Esophagus muscularis mucosa (tissue), 4 donors: ENCODE data around the gene ATP9A. TPM values are rescaled to one million over a fixed set of nuclear protein-coding genes. Genes with fewer than 3 reads are reported as not detected.
A peak's percentile ranks its signal among the peaks of the same experiment; 100 is the strongest.

Source experiments
- DNase-seq: peaks from one replicate; pipeline ENCODE4 v3.0.0-alpha.2; 2017; ENCODE audit errors: extremely low spot score
- H3K27ac ChIP-seq, 4 donors: fragments of 200-600 bp; sonication (generic); replicated peaks in 1 of 4; 1 replicate in 3 of 4; 2 replicates in 1 of 4; pipeline ENCODE4 v1.5.1; 2016 to 2019; ENCODE audit warnings: mild to moderate bottlenecking in 1 of 4
- H3K27me3 ChIP-seq, 4 donors: fragments of 200-600 bp; sonication (generic); one replicate each; pipeline versions ENCODE4 v1.5.1 to v1.6.0; 2016 to 2019
- H3K36me3 ChIP-seq, 4 donors: fragments of 200-600 bp; sonication (generic); one replicate each; pipeline ENCODE4 v1.5.1; 2016 to 2019
- H3K4me1 ChIP-seq, 4 donors: fragments of 200-600 bp; sonication (generic); one replicate each; pipeline ENCODE4 v1.5.1; 2016 to 2019
- H3K4me3 ChIP-seq, 4 donors: fragments of 200-600 bp; sonication (generic); 1 replicate in 2 of 4; 2 replicates in 2 of 4; pipeline ENCODE4 v1.5.1; 2016 to 2019; ENCODE audit warnings: mild to moderate bottlenecking in 4 of 4, moderate library complexity in 1 of 4
- H3K9me3 ChIP-seq, 4 donors: fragments of 200-600 bp; sonication (generic); 1 replicate in 3 of 4; 2 replicates in 1 of 4; pipeline ENCODE4 v1.5.1; 2016 to 2019
- CTCF ChIP-seq, 3 experiments: fragments of 200-600 bp in 2 of 3; fragments of 450-650 bp in 1 of 3; sonication (generic) in 2 of 3; IDR thresholded peaks; one replicate each; pipeline ENCODE4 v1.5.1; 2017 to 2019; ENCODE audit warnings: antibody characterized with exemption in 3 of 3, mild to moderate bottlenecking in 2 of 3, moderate library complexity in 1 of 3
- EP300 ChIP-seq: sonication (generic); formaldehyde crosslinking; IDR thresholded peaks from one replicate; pipeline ENCODE4 v1.6.1; 2017; ENCODE audit warnings: antibody characterized with exemption
- POLR2A ChIP-seq: fragments of 450-650 bp; IDR thresholded peaks from one replicate; pipeline ENCODE4 v1.6.1; 2017; ENCODE audit warnings: antibody characterized with exemption, moderate library complexity, mild to moderate bottlenecking, low read depth
- POLR2AphosphoS5 ChIP-seq, 2 donors: sonication (generic); formaldehyde crosslinking; IDR thresholded peaks; one replicate each; pipeline ENCODE4 v1.6.1; 2017; ENCODE audit warnings: antibody characterized with exemption in 2 of 2
- WGBS: methylation state at CpG from one replicate; pipeline ENCODE4 v1.1.5; 2018; 5-methylcytosine and 5-hydroxymethylcytosine counted together
- intact Hi-C: fragments of 100-400 bp; cut with DNase I; formaldehyde crosslinking; loops from one replicate; pipeline ENCODE4 v1.15.1; 2023
- total RNA-seq, 4 donors: library from RNA; depleted of rRNA; stranded (reverse); fragments of >200 nt; gene quantifications; one replicate each; pipeline versions ENCODE4 v1.1.0 to v1.2.1, GENCODE V29; 2016

Gene ATP9A
- total RNA-seq, 4 donors from 2014 or later: 44.4 to 70.9 (median 56.0) TPM

- Histone ChIP-seq H3K36me3 (peaks cover 0 to 21% (median 12%) of the 10 kb centered on the region in 4 donors), H3K9me3 (no peaks in the 10 kb centered on the region), H3K27ac (peak overlapping the region; percentile 39 to 62 (median 56)), H3K4me1 (peaks cover 8 to 24% (median 22%) of the 10 kb centered on the region in 4 donors), H3K27me3 (no peaks in the 10 kb centered on the region), H3K4me3 (no peak overlapping the region)
- intact Hi-C loops: loop anchor here (2.0 to 10.0 kb wide), 3 partner anchors 140 to 610 kb away; no protein-coding TSS in a partner anchor
- no peak for TF ChIP-seq EP300
- peak; percentile 32 to 80 for TF ChIP-seq POLR2AphosphoS5 (IDR thresholded peaks at IDR 0.05)
- TF ChIP-seq CTCF (IDR thresholded peaks at IDR 0.05): peak; percentile 87 to 94 (median 92)
- TF ChIP-seq POLR2A: no peak
- WGBS: 6% methylated on average over 13 of the region's 13 CpGs
- DNase-seq: peak; percentile 97
These were observed 173.1 kb downstream of the ATP9A start for GRCh38 chr20:51595058-51595532.

GRCh38 chr20:51594236-51595057 is 173.7 kb downstream of the ATP9A start:
- Histone ChIP-seq H3K4me1 (peaks cover 8 to 24% (median 22%) of the 10 kb centered on the region in 4 donors), H3K27me3 (no peaks in the 10 kb centered on the region), H3K9me3 (no peaks in the 10 kb centered on the region), H3K36me3 (peaks cover 0 to 15% (median 9%) of the 10 kb centered on the region in 4 donors), H3K4me3 (no peak overlapping the region), H3K27ac (peak overlapping the region; percentile 39 to 62 (median 56))
- intact Hi-C loops: loop anchor here (2.0 to 10.0 kb wide), 3 partner anchors 140 to 610 kb away; no protein-coding TSS in a partner anchor
- DNase-seq: no peak
- WGBS: 53% methylated on average over 12 of the region's 12 CpGs
- TF ChIP-seq POLR2A (no peak), CTCF (IDR thresholded peaks at IDR 0.05) (no peak), POLR2AphosphoS5 (IDR thresholded peaks at IDR 0.05) (no peak), EP300 (no peak)

- peaks cover 8 to 24% (median 22%) of the 10 kb centered on the region in 4 donors for H3K4me1 ChIP-seq
- 93% methylated on average over 2 of the region's 2 CpGs for WGBS
- DNase-seq: no peak
- TF ChIP-seq POLR2A (no peak), CTCF (IDR thresholded peaks at IDR 0.05) (no peak), POLR2AphosphoS5 (IDR thresholded peaks at IDR 0.05) (no peak), EP300 (no peak)
- H3K9me3 ChIP-seq: no peaks in the 10 kb centered on the region
- H3K27me3 ChIP-seq: no peaks in the 10 kb centered on the region
- peak overlapping the region in 2 of 4 donors; percentile 56 to 62 for H3K27ac ChIP-seq
- intact Hi-C loops: loop anchor here (10.0 kb wide), 2 partner anchors 139 to 609 kb away; no protein-coding TSS in a partner anchor
- peaks cover 0 to 6% (median 3%) of the 10 kb centered on the region in 4 donors for H3K36me3 ChIP-seq
- H3K4me3 ChIP-seq: no peak overlapping the region
These were observed 174.6 kb downstream of the ATP9A start for GRCh38 chr20:51593584-51593983.

GRCh38 chr20:51592564-51592963 is 175.6 kb downstream of the ATP9A start:
- intact Hi-C loops: loop anchor here (10.0 kb wide), 2 partner anchors 138 to 608 kb away; no protein-coding TSS in a partner anchor
- no peak for TF ChIP-seq EP300
- no peak for TF ChIP-seq CTCF (IDR thresholded peaks at IDR 0.05)
- TF ChIP-seq POLR2A: no peak
- no peaks in the 10 kb centered on the region for H3K36me3 ChIP-seq
- peaks cover 8 to 24% (median 22%) of the 10 kb centered on the region in 4 donors for H3K4me1 ChIP-seq
- no peaks in the 10 kb centered on the region for H3K27me3 ChIP-seq
- H3K4me3 ChIP-seq: no peak overlapping the region
- 96% methylated on average over 8 of the region's 8 CpGs for WGBS
- no peaks in the 10 kb centered on the region for H3K9me3 ChIP-seq
- no peak overlapping the region for H3K27ac ChIP-seq
- no peak for DNase-seq
